Right lobe of liver (tissue), 4 donors: Measurements from ENCODE around the gene LYL1.

ENCODE experiments used
- CTCF ChIP-seq, 4 donors: fragments of 200-600 bp in 3 of 4; fragments of 450-650 bp in 1 of 4; IDR thresholded peaks; one replicate each; pipeline versions ENCODE4 v1.5.1 to v1.8.0; 2016 to 2022; ENCODE audit warnings: antibody characterized with exemption in 4 of 4, mild to moderate bottlenecking in 2 of 4
- POLR2A ChIP-seq: fragments of 450-650 bp; IDR thresholded peaks from one replicate; pipeline ENCODE4 v1.6.1; 2017; ENCODE audit warnings: antibody characterized with exemption, mild to moderate bottlenecking
- donor health status: DM: no; HTN: no; CAD: no.
- donor health status: DM: no; HTN: no; CAD: no.
- donor health status: DM: no; HTN: yes; CAD: no.

- TF ChIP-seq POLR2A (no peak), CTCF (IDR thresholded peaks at IDR 0.05) (no peak)
These were observed 44.3 kb upstream of the LYL1 start for GRCh38 chr19:13146763-13147563.
